PC-3 (cell line): Measurements from ENCODE around the gene SLC6A1. TPM values are rescaled to one million over a fixed set of nuclear protein-coding genes. Genes with fewer than 3 reads are reported as not detected.

ENCODE experiments used
- ATAC-seq: fragments of 200-7000 bp; cut with Tn5 transposase; 2 replicates; pipeline ENCODE4 v1.9.1; 2020; ENCODE audit warnings: mild to moderate bottlenecking, moderate library complexity
- BruUV-seq: library from RNA; stranded (reverse); fragments of 400-500 nt; replicated peaks from 2 replicates; lab custom pipeline; 2021; lab: Mats Ljungman, UMichigan
- CTCF ChIA-PET: fragments of 300-600 bp; sonication (Branson Sonifier 250); formaldehyde crosslinking; loops from one replicate; lab custom pipeline; 2022; ENCODE audit warnings: antibody characterized with exemption; lab: Charles Lee
- POLR2A ChIA-PET: fragments of 300-600 bp; sonication (Branson Sonifier 250); formaldehyde crosslinking; loops from one replicate; lab custom pipeline; 2022; ENCODE audit warnings: antibody characterized with exemption; ENCODE audit not compliant: unreplicated experiment; lab: Charles Lee
- DNase-seq: peaks from one replicate; pipeline ENCODE4 v3.0.0-alpha.2; 2015
- H2AFZ ChIP-seq: fragments of 300-600 bp; sonication (generic); 2 replicates; pipeline ENCODE4 v1.6.0; 2016; ENCODE audit warnings: antibody characterized with exemption, low read length
- H3F3A ChIP-seq: fragments of 300-600 bp; sonication (generic); one replicate; pipeline ENCODE4 v1.6.0; 2017; ENCODE audit warnings: antibody characterized with exemption, low read length, control low read depth, mild to moderate bottlenecking; ENCODE audit not compliant: unreplicated experiment
- H3K27ac ChIP-seq: fragments of 300-600 bp; sonication (generic); 2 replicates; pipeline ENCODE4 v1.5.1; 2016; ENCODE audit warnings: mild to moderate bottlenecking, low read length
- H3K27me3 ChIP-seq: fragments of 300-600 bp; sonication (generic); 2 replicates; pipeline ENCODE4 v1.6.1; 2016; ENCODE audit warnings: low read length, mixed read lengths
- H3K36me3 ChIP-seq: fragments of 300-600 bp; sonication (generic); 2 replicates; pipeline ENCODE4 v1.6.1; 2016; ENCODE audit warnings: low read depth, mixed run types, low read length, mixed read lengths
- H3K4me1 ChIP-seq: fragments of 300-600 bp; sonication (generic); 2 replicates; pipeline ENCODE4 v1.5.1; 2016; ENCODE audit warnings: low read length; ENCODE audit not compliant: insufficient read depth
- H3K4me2 ChIP-seq: fragments of 300-600 bp; sonication (generic); 2 replicates; pipeline ENCODE4 v1.6.0; 2016; ENCODE audit warnings: low read length
- H3K4me3 ChIP-seq: fragments of 300-600 bp; sonication (generic); 2 replicates; pipeline ENCODE4 v1.5.1; 2016; ENCODE audit warnings: mild to moderate bottlenecking, low read length, mixed read lengths
- H3K79me2 ChIP-seq: fragments of 300-600 bp; sonication (generic); 2 replicates; pipeline ENCODE4 v1.6.1; 2017; ENCODE audit warnings: low read length, mixed read lengths
- H3K9ac ChIP-seq: fragments of 300-600 bp; sonication (generic); 2 replicates; pipeline ENCODE4 v1.6.0; 2016; ENCODE audit warnings: mild to moderate bottlenecking, low read length
- H3K9me2 ChIP-seq: fragments of 300-600 bp; sonication (generic); replicated peaks from 2 replicates; pipeline ENCODE4 v1.6.1; 2016; ENCODE audit warnings: mixed run types, low read length, mixed read lengths
- H3K9me3 ChIP-seq: fragments of 300-600 bp; sonication (generic); 2 replicates; pipeline ENCODE4 v1.6.1; 2016; ENCODE audit warnings: low read length, mixed read lengths
- H4K20me1 ChIP-seq: fragments of 300-600 bp; sonication (generic); 2 replicates; pipeline ENCODE4 v1.6.1; 2016; ENCODE audit warnings: low read length, mixed read lengths
- CTCF ChIP-seq: fragments of 300-600 bp; sonication (generic); conservative IDR thresholded peaks from 2 replicates; pipeline ENCODE4 v1.5.1; 2017; ENCODE audit warnings: antibody characterized with exemption, low read depth, mild to moderate bottlenecking, low read length
- EZH2 ChIP-seq: fragments of 300-600 bp; sonication (generic); IDR thresholded peaks from one replicate; pipeline ENCODE4 v1.6.1; 2017; ENCODE audit warnings: antibody characterized with exemption, mild to moderate bottlenecking, low read length; ENCODE audit not compliant: unreplicated experiment
- EZH2phosphoT487 ChIP-seq: fragments of 300-600 bp; sonication (generic); IDR thresholded peaks from 2 replicates; pipeline ENCODE4 v1.6.1; 2018; ENCODE audit warnings: mild to moderate bottlenecking, antibody characterized with exemption, low read length, borderline replicate concordance
- intact Hi-C: fragments of 100-400 bp; cut with micrococcal nuclease; formaldehyde crosslinking; loops from 2 replicates; pipeline ENCODE4 v1.9.0; 2023
- total RNA-seq: library from RNA; depleted of rRNA; stranded (reverse); fragments of >200 nt; gene quantifications from 2 replicates; pipeline ENCODE4 v1.2.3, GENCODE V29; 2014

SLC6A1 gene
- total RNA-seq, 1 experiment from 2014 or later: not detected

- H3K9ac ChIP-seq: no peak overlapping the region
These were observed 26.7 kb downstream of the SLC6A1 start for GRCh38 chr3:11019116-11019819.

GRCh38 chr3:11020764-11021163, 28.2 kb downstream of the SLC6A1 start:
- Histone ChIP-seq H3K27me3 (peaks cover 58% of the 10 kb centered on the region), H3K9me2 (no peaks in the 10 kb centered on the region), H4K20me1 (no peaks in the 10 kb centered on the region), H3K4me1 (no peaks in the 10 kb centered on the region), H3F3A (no peaks in the 10 kb centered on the region), H2AFZ (no peak overlapping the region), H3K4me2 (no peak overlapping the region), H3K9ac (no peak overlapping the region), H3K27ac (no peak overlapping the region), H3K36me3 (no peaks in the 10 kb centered on the region), H3K4me3 (no peak overlapping the region), H3K79me2 (no peaks in the 10 kb centered on the region), H3K9me3 (no peaks in the 10 kb centered on the region)
- CTCF ChIA-PET: no interaction called here
- intact Hi-C loops: no loop called here
- BruUV-seq: no TSS peak
- DNase-seq (no peak), ATAC-seq (no peak)
- POLR2A ChIA-PET: no interaction called here
- TF ChIP-seq EZH2phosphoT487 (no peak), CTCF (no peak), EZH2 (no peak)

More at GRCh38 chr3:11019116-11019819, 26.7 kb downstream of the SLC6A1 start:
- DNase-seq: no peak
- H3F3A ChIP-seq: no peaks in the 10 kb centered on the region
- no peak overlapping the region for H3K4me2 ChIP-seq
- no peaks in the 10 kb centered on the region for H3K4me1 ChIP-seq
- H3K36me3 ChIP-seq: no peaks in the 10 kb centered on the region
- CTCF ChIA-PET: interaction anchor here (0.6 kb wide), 1 partner anchor 275 kb away, joined by 9 read pairs; no protein-coding TSS in a partner anchor
- POLR2A ChIA-PET: no interaction called here
- H4K20me1 ChIP-seq: no peaks in the 10 kb centered on the region
- H3K4me3 ChIP-seq: no peak overlapping the region
- no peak overlapping the region for H3K27ac ChIP-seq
- no peak overlapping the region for H2AFZ ChIP-seq
- intact Hi-C loops: no loop called here
- 0 out of 2 replicates have a peak, but pooled peaks have one; percentile 27 for ATAC-seq
- no peaks in the 10 kb centered on the region for H3K9me3 ChIP-seq
- no TSS peak for BruUV-seq
- no peaks in the 10 kb centered on the region for H3K9me2 ChIP-seq
- TF ChIP-seq EZH2phosphoT487 (no peak), EZH2 (no peak), CTCF (no peak)
- H3K27me3 ChIP-seq: peaks cover 65% of the 10 kb centered on the region
- H3K79me2 ChIP-seq: no peaks in the 10 kb centered on the region

GRCh38 chr3:11021611-11022011, 29.1 kb downstream of the SLC6A1 start:
- Histone ChIP-seq H2AFZ (no peak overlapping the region), H3K9ac (no peak overlapping the region), H3K4me2 (no peak overlapping the region), H3K9me2 (no peaks in the 10 kb centered on the region), H3K27ac (no peak overlapping the region), H4K20me1 (no peaks in the 10 kb centered on the region), H3K79me2 (no peaks in the 10 kb centered on the region), H3K4me1 (no peaks in the 10 kb centered on the region), H3K9me3 (0 out of 2 replicates have a peak, but pooled peaks cover 6% of the 10 kb centered on the region), H3K36me3 (no peaks in the 10 kb centered on the region), H3F3A (no peaks in the 10 kb centered on the region), H3K27me3 (peaks cover 60% of the 10 kb centered on the region), H3K4me3 (no peak overlapping the region)
- TF ChIP-seq CTCF: no peak
- TF ChIP-seq EZH2phosphoT487: no peak
- no peak for TF ChIP-seq EZH2
- DNase-seq (no peak), ATAC-seq (no peak)
- CTCF ChIA-PET: no interaction called here
- BruUV-seq: no TSS peak
- POLR2A ChIA-PET: no interaction called here
- intact Hi-C loops: no loop called here
